ENCODE data around the gene TRIM39. TPM values are rescaled to one million over a fixed set of nuclear protein-coding genes. Genes with fewer than 3 reads are reported as not detected.

Gene TRIM39
- total and polyA plus RNA-seq, 8 donors: 5.6 to 12.5 (median 6.9) TPM

GRCh38 chr6:30312676-30313321, 13.9 kb upstream of the TRIM39 start:
- H3K4me1 ChIP-seq: no peaks in the 10 kb centered on the region
- H3K9me3 ChIP-seq: no peaks in the 10 kb centered on the region
- FAIRE-seq (no peak), ATAC-seq (no peak), DNase-seq (no peak)
- H3K4me3 ChIP-seq: no peak overlapping the region
- no peak for TF ChIP-seq CTCF (IDR thresholded peaks at IDR 0.05)
- H3K27me3 ChIP-seq: no peaks in the 10 kb centered on the region
- intact Hi-C loops (cut with DNase I): no loop called here
- 95 to 100% methylated on average over 1 of the region's 1 CpG for WGBS, 2 donors
- H3K36me3 ChIP-seq: no peaks in the 10 kb centered on the region
- H3K27ac ChIP-seq: no peak overlapping the region

- ATAC-seq (no peak), FAIRE-seq (no peak), DNase-seq (no peak)
- H3K4me3 ChIP-seq: no peak overlapping the region
- WGBS, 2 donors: 95 to 98% methylated on average over 3 of the region's 3 CpGs
- no peaks in the 10 kb centered on the region for H3K36me3 ChIP-seq
- no peaks in the 10 kb centered on the region for H3K27me3 ChIP-seq
- intact Hi-C loops (cut with DNase I): no loop called here
- TF ChIP-seq CTCF (IDR thresholded peaks at IDR 0.05): no peak
- no peak overlapping the region for H3K27ac ChIP-seq
- H3K9me3 ChIP-seq: no peaks in the 10 kb centered on the region
- no peaks in the 10 kb centered on the region for H3K4me1 ChIP-seq
These were observed 11.6 kb upstream of the TRIM39 start for GRCh38 chr6:30315156-30315555.

- intact Hi-C loops (cut with DNase I): no loop called here
- Histone ChIP-seq H3K27ac (no peak overlapping the region), H3K27me3 (no peaks in the 10 kb centered on the region), H3K4me3 (no peak overlapping the region), H3K36me3 (no peaks in the 10 kb centered on the region), H3K4me1 (no peaks in the 10 kb centered on the region), H3K9me3 (no peaks in the 10 kb centered on the region)
- no peak for TF ChIP-seq CTCF (IDR thresholded peaks at IDR 0.05)
- no peak for ATAC-seq
- WGBS, 2 donors: 82 to 85% methylated on average over 6 of the region's 6 CpGs
- no peak for FAIRE-seq
- DNase-seq: no peak
These were observed 8.7 kb upstream of the TRIM39 start for GRCh38 chr6:30317913-30318589.

- DNase-seq: no peak
- Histone ChIP-seq H3K27me3 (no peaks in the 10 kb centered on the region), H3K36me3 (no peaks in the 10 kb centered on the region), H3K4me1 (peaks cover 0 to 8% (median under 1%) of the 10 kb centered on the region in 3 donors), H3K9me3 (no peaks in the 10 kb centered on the region), H3K27ac (no peak overlapping the region), H3K4me3 (no peak overlapping the region)
- no peak for FAIRE-seq
- no peak for ATAC-seq
- 87 to 88% methylated on average over 1 of the region's 1 CpG for WGBS, 2 donors
- no peak for TF ChIP-seq CTCF (IDR thresholded peaks at IDR 0.05)
- intact Hi-C loops (cut with DNase I): no loop called here
These were observed 7.4 kb upstream of the TRIM39 start for GRCh38 chr6:30319146-30319835.

Measured in pancreas (tissue), 10 donors.